ENCODE results near the gene SYT11. TPM values are rescaled to one million over a fixed set of nuclear protein-coding genes. Genes with fewer than 3 reads are reported as not detected.

The SYT11 gene
- total RNA-seq, 4 donors from 2014 or later: 3.3 to 9.1 (median 3.6) TPM

GRCh38 chr1:155910621-155911121 lies 51.3 kb downstream of the SYT11 start:
- Histone ChIP-seq H3K9me3 (no peaks in the 10 kb centered on the region), H3K4me3 (replicated peaks in 1 of 3) (peak overlapping the region; percentile 9 to 91 (median 74)), H3K36me3 (peaks cover 31 to 46% of the 10 kb centered on the region in 2 donors), H3K27ac (peak overlapping the region; percentile 83 to 91 (median 91)), H3K4me1 (peaks cover 6 to 7% of the 10 kb centered on the region in 2 donors), H3K27me3 (no peaks in the 10 kb centered on the region)
- 1 to 3% methylated on average over 11 of the region's 11 CpGs for WGBS, 2 donors
- no peak for TF ChIP-seq CTCF (IDR thresholded peaks at IDR 0.05)
- no peak for TF ChIP-seq POLR2A (IDR thresholded peaks at IDR 0.05)
- DNase-seq: peak; percentile 13 to 19
- intact Hi-C loops (cut with DNase I): no loop called here

- Histone ChIP-seq H3K27me3 (no peaks in the 10 kb centered on the region), H3K27ac (peak within 1 kb of the TSS; percentile 83 to 91 (median 91)), H3K4me3 (replicated peaks in 1 of 3) (peak within 1 kb of the TSS; percentile 9 to 91 (median 74)), H3K9me3 (no peaks in the 10 kb centered on the region), H3K4me1 (peaks cover 6 to 7% of the 10 kb centered on the region in 2 donors), H3K36me3 (peaks cover 38 to 53% of the 10 kb centered on the region in 2 donors)
- intact Hi-C loops (cut with DNase I): no loop called here
- 9% methylated on average over 28 to 29 of the region's 34 CpGs for WGBS, 2 donors
- TF ChIP-seq POLR2A (IDR thresholded peaks at IDR 0.05) (peak in 1 of 2 donors; percentile 65), CTCF (IDR thresholded peaks at IDR 0.05) (peak in 4 of 6 experiments; percentile 10 to 38 (median 24))
- peak; percentile 83 to 84 for DNase-seq
Observed at GRCh38 chr1:155911156-155912055, 52.0 kb downstream of the SYT11 start, which contains the start of gene RIT1. Gene RIT1 (minus strand): TSS chr1:155911349. CDS start chr1:155910761, 588 bp downstream.

- no peak for TF ChIP-seq POLR2A (IDR thresholded peaks at IDR 0.05)
- no peak for TF ChIP-seq CTCF (IDR thresholded peaks at IDR 0.05)
- no peak overlapping the region for H3K27ac ChIP-seq
- peaks cover 6 to 7% of the 10 kb centered on the region in 2 donors for H3K4me1 ChIP-seq
- H3K36me3 ChIP-seq: peaks cover 45 to 60% of the 10 kb centered on the region in 2 donors
- no peak overlapping the region for H3K4me3 ChIP-seq (replicated peaks in 1 of 3)
- 88 to 91% methylated on average over 7 to 11 of the region's 11 CpGs for WGBS, 2 donors
- H3K9me3 ChIP-seq: no peaks in the 10 kb centered on the region
- no peaks in the 10 kb centered on the region for H3K27me3 ChIP-seq
- no peak for DNase-seq
- intact Hi-C loops (cut with DNase I): no loop called here
Observed at GRCh38 chr1:155912056-155912536, 52.7 kb downstream of the SYT11 start.

- WGBS, 2 donors: 80 to 87% methylated on average over 6 of the region's 6 CpGs
- H3K27ac ChIP-seq: no peak overlapping the region
- no peak for TF ChIP-seq POLR2A (IDR thresholded peaks at IDR 0.05)
- no peak for TF ChIP-seq CTCF (IDR thresholded peaks at IDR 0.05)
- H3K4me3 ChIP-seq (replicated peaks in 1 of 3): no peak overlapping the region
- H3K4me1 ChIP-seq: peaks cover 6 to 7% of the 10 kb centered on the region in 2 donors
- H3K27me3 ChIP-seq: no peaks in the 10 kb centered on the region
- no peaks in the 10 kb centered on the region for H3K9me3 ChIP-seq
- peaks cover 56 to 62% of the 10 kb centered on the region in 2 donors for H3K36me3 ChIP-seq
- DNase-seq: no peak
- intact Hi-C loops (cut with DNase I): no loop called here
Observed at GRCh38 chr1:155913969-155914757, 54.8 kb downstream of the SYT11 start.

Data from thyroid gland (tissue), 4 donors.